PC-9 (cell line): Measurements from ENCODE around the gene SLC6A3.
A peak's percentile ranks its signal among the peaks of the same experiment; 100 is the strongest.

Experiments used
- EZH2 ChIP-seq: fragments of 200-600 bp; sonication (generic); IDR thresholded peaks from 2 replicates; pipeline ENCODE4 v1.8.0; 2017; ENCODE audit warnings: antibody characterized with exemption, low read depth
- TF ChIP-seq, protein P1 (sequence below): fragments of 200-600 bp; sonication (generic); conservative IDR thresholded peaks from 2 replicates; pipeline ENCODE4 v1.6.1; 2017; ENCODE audit warnings: mixed run types, antibody characterized with exemption, mild to moderate bottlenecking, moderate library complexity

GRCh38 chr5:1356873-1357787 lies 88.1 kb downstream of the SLC6A3 start:
- TF ChIP-seq, protein P1, sequence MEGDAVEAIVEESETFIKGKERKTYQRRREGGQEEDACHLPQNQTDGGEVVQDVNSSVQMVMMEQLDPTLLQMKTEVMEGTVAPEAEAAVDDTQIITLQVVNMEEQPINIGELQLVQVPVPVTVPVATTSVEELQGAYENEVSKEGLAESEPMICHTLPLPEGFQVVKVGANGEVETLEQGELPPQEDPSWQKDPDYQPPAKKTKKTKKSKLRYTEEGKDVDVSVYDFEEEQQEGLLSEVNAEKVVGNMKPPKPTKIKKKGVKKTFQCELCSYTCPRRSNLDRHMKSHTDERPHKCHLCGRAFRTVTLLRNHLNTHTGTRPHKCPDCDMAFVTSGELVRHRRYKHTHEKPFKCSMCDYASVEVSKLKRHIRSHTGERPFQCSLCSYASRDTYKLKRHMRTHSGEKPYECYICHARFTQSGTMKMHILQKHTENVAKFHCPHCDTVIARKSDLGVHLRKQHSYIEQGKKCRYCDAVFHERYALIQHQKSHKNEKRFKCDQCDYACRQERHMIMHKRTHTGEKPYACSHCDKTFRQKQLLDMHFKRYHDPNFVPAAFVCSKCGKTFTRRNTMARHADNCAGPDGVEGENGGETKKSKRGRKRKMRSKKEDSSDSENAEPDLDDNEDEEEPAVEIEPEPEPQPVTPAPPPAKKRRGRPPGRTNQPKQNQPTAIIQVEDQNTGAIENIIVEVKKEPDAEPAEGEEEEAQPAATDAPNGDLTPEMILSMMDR, result no peak
- TF ChIP-seq EZH2, result 0 out of 2 replicates have a peak, but pooled peaks have one; percentile 17
